AG09309 (cell line): ENCODE measurements around the gene PI4KA.
"Not testable (repeated sequence)": the region's sequence is repeated elsewhere in the genome, so short reads cannot be mapped to it uniquely, and the experiment has no call there.

Experiments used
- DNase-seq: peaks from one replicate; pipeline ENCODE4 v3.0.0-alpha.2; 2010; ENCODE audit warnings: low read depth
- H3K4me3 ChIP-seq: 2 replicates; pipeline ENCODE4 v1.5.1; 2011; ENCODE audit warnings: mild to moderate bottlenecking, low read depth, low read length, moderate library complexity; ENCODE audit not compliant: control insufficient read depth
- TF ChIP-seq, protein P1 (sequence below): IDR thresholded peaks from 2 replicates; pipeline ENCODE4 v1.5.1; 2011; ENCODE audit warnings: mild to moderate bottlenecking, low read depth, low read length, inconsistent platforms; ENCODE audit not compliant: insufficient read depth, control insufficient read depth; ENCODE audit errors: missing control alignments

Gene PI4KA

DNA sequence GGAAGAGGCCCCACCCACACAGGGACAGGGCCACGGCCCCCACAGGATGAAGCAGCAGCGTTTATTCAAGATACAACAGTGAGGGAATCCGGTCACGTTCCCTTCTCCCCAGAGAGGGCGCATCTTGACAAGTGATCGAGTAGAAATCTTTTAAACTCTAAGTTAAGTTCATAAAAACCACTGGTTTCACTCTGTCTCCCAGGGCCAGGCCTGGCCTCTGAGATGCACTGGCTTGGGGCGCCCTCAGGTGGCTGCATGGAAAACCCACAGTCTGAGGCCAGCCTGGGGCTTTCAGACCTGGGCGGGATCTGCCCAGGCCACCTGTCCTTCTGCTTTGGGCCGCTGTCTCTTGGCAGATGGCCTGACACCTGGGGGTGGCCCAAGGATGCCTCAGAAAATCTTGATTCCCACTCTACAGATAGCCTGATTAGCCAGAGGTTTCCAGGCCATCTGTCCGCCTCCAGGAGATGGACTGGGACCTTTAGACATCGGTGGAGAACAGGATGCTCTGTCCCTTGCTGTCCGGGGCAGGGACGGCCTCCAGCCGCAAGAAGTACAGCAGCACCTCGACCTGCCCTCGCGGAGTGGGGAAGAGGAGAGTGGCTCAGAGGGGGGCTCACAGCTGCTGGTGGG lies 161.0 kb downstream of the PI4KA start:
- H3K4me3 ChIP-seq: not testable (repeated sequence)
- DNase-seq: peak; percentile 55
- TF ChIP-seq, protein P1, sequence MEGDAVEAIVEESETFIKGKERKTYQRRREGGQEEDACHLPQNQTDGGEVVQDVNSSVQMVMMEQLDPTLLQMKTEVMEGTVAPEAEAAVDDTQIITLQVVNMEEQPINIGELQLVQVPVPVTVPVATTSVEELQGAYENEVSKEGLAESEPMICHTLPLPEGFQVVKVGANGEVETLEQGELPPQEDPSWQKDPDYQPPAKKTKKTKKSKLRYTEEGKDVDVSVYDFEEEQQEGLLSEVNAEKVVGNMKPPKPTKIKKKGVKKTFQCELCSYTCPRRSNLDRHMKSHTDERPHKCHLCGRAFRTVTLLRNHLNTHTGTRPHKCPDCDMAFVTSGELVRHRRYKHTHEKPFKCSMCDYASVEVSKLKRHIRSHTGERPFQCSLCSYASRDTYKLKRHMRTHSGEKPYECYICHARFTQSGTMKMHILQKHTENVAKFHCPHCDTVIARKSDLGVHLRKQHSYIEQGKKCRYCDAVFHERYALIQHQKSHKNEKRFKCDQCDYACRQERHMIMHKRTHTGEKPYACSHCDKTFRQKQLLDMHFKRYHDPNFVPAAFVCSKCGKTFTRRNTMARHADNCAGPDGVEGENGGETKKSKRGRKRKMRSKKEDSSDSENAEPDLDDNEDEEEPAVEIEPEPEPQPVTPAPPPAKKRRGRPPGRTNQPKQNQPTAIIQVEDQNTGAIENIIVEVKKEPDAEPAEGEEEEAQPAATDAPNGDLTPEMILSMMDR: peak; percentile 62

- not testable (repeated sequence) for H3K4me3 ChIP-seq, DNase-seq
These were observed 162.6 kb downstream of the PI4KA start for GRCh38 chr22:20696056-20696455.

DNA sequence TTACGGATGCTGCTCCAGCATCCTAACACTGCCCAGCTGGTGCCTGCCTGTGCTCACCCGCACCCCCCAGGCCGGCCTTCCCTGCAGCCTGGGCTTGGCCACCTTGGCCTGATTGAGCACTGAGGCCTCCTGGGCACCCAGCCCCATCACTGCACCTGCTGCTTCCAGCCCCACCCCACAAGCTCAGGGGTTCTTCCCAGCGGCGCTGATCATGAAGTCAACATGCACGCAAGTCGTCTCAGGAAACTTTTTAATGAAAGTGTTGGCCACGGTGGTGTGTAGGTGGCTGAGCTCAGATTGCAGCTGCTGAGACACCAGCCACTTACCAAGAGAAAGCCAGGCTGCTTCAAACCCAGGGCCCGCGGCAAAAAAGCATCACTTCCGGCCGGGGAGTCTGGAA lies 163.4 kb downstream of the PI4KA start:
- not testable (repeated sequence) for H3K4me3 ChIP-seq, DNase-seq

DNA sequence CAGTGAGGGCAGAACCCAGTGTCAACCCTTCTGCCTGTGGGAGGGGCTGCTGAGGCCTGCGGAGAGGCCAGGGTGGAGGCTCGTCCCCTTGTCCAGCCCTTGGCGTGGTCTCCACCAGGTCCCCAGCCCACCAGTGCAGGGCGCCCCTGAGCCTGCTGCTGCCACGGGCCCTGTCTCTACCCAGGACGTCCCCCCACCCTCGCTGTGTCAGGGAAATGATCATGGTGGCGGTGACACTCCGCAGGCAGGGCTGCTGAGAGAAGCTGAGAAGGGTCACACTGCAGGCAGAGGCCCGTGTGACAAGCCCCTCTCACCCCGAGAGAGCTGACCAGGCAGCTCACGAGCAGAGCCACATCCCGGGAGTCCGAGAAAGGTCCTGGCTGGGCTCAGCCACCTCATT lies 164.4 kb downstream of the PI4KA start:
- DNase-seq, H3K4me3 ChIP-seq: not testable (repeated sequence)

DNA sequence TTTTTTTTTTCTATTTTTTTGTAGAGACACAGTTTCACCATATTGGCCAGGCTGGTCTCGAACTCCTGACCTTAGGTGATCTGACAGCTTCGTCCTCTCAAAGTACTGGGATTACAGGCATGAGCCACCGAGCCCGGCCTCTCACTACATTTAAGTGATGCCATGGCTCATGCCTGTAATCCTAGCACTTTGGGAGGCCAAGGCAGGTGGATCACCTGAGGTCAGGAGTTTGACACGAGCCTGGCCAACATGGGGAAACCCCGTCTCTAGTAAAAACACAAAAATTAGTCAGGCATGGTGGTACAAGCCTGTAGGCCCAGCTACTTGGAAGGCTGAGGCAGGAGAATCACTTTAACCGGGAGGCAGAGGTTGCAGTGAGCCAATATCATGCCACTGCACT lies 165.7 kb downstream of the PI4KA start:
- DNase-seq, H3K4me3 ChIP-seq: not testable (repeated sequence)

DNA sequence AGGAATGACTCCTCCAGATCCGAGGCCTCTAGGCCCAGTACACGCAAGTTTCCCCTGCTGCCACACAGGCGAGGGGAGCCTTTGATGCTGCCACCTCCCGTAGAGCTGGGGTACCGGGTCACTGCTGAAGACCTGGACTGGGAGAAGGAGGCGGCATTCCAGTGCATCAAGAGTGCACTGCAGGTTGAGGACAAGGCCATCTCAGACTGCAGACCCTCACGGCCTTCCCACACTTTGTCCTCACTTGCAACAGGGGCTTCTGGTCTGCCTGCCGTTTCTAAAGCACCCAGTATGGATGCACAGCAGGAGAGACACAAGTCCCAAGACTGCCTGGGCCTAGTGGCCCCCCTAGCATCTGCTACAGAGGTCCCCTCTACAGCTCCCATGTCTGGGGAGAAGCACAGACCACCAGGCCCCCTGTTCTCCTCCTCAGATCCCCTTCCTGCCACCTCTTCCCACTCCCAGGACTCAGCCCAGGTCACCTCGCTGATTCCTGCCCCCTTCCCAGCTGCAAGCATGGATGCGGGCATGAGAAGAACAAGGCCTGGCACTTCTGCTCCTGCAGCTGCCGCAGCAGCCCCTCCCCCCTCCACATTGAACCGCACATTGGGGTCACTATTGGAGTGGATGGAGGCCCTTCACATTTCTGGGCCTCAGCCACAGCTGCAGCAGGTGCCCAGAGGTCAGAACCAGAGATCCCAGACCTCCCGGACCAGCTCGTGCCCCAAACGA lies 167.9 kb downstream of the PI4KA start:
- not testable (repeated sequence) for DNase-seq, H3K4me3 ChIP-seq

DNA sequence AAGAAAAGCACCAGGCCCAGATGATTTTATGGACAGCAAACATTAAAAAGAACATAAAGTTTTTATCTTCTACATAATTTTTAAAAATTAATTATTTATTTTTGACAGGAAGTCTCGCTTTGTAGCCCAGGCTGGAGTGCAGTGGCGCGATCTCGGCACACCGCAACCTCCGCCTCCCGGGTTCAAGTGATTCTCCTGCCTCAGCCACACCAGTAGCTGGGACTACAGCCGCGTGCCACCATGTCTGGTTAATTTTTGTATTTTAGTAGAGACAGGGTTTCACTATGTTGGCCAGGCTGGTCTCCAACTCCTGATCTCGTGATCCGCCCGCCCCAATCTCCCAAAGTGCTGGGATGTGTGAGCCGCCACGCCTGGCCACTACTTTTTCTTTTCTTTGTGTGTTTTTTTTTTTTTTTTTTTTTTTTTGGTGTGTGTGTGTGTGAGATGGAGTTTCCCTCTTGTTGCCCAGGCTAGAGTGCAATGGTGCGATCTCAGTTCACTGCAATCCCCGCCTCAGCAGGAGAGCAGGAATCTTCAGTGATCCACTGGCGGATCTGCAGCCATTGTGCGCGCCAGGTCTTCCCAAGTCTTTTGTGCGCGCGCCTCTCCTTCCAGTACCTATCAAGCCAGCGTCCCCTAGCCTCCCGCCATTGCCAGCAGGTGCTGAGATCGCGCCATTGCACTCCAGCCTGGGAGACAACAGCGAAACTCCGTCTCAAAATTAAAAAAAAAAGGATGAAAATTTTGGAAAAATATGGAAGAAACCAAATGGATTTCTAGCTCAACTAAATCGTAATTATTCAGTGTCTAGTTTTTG lies 171.0 kb downstream of the PI4KA start:
- DNase-seq, H3K4me3 ChIP-seq: not testable (repeated sequence)

DNA sequence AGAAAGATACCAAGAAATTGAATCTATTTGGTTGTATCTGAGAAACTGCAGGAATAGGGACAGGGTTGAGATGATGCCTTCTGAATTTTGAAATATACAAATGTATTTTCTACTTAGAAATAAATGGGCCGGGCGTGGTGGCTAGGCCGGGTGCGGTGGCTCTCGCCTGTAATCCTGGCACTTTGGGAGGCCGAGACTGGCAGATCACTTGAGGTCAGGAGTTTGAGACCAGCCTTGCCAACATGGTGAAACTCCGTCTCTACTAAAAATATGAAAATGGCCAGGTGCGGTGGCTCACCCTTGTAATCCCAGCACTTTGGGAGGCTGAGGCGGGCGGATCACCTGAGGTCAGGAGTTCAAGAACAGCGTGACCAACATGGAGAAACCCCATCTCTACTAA lies 172.8 kb downstream of the PI4KA start:
- not testable (repeated sequence) for H3K4me3 ChIP-seq, DNase-seq

- not testable (repeated sequence) for H3K4me3 ChIP-seq, DNase-seq
These were observed 179.7 kb downstream of the PI4KA start for GRCh38 chr22:20678792-20679435.

- no peak overlapping the region for H3K4me3 ChIP-seq
- DNase-seq: no peak
- TF ChIP-seq, protein P1: no peak
These were observed 180.8 kb downstream of the PI4KA start for GRCh38 chr22:20677684-20678242.

- DNase-seq, H3K4me3 ChIP-seq: not testable (repeated sequence)
These were observed 183.0 kb downstream of the PI4KA start for GRCh38 chr22:20675613-20676012.
